HepG2 (cell line): ENCODE results near the gene FAT1.

ENCODE experiments used
- BCLAF1 ChIP-seq: fragments of 450-650 bp; IDR thresholded peaks from 2 replicates; pipeline ENCODE4 v1.6.1; 2017; ENCODE audit warnings: mild to moderate bottlenecking
- CHD2 ChIP-seq: IDR thresholded peaks from 2 replicates; pipeline ENCODE4 v1.6.1; 2011; ENCODE audit warnings: low read depth, low read length, improper control_type of control experiment
- HCFC1 ChIP-seq: fragments of 150-350 bp; IDR thresholded peaks from 2 replicates; pipeline ENCODE4 v1.6.1; 2014; ENCODE audit warnings: low read depth, low read length
- HNRNPH1 ChIP-seq: fragments of 200-400 bp; formaldehyde crosslinking; optimal IDR thresholded peaks from 2 replicates; pipeline ENCODE3; 2017; ENCODE audit warnings: mild to moderate bottlenecking, low read depth, low read length
- JUN ChIP-seq: sonication (generic); formaldehyde crosslinking; IDR thresholded peaks from 2 replicates; pipeline ENCODE4 v1.4.0; 2020; ENCODE audit warnings: mild to moderate bottlenecking, missing genetic modification reagents
- KAT7 ChIP-seq: IDR thresholded peaks from 2 replicates; pipeline ENCODE4 v1.6.1; 2018; ENCODE audit warnings: borderline replicate concordance, missing compliant biosample characterization
- NFE2L1 ChIP-seq: sonication (generic); formaldehyde crosslinking; IDR thresholded peaks from 2 replicates; pipeline ENCODE4 v1.4.0; 2020; ENCODE audit warnings: missing genetic modification reagents, mild to moderate bottlenecking, borderline replicate concordance
- POLR2AphosphoS5 ChIP-seq: IDR thresholded peaks from 2 replicates; pipeline ENCODE4 v1.6.1; 2012; ENCODE audit warnings: low read depth, low read length
- RXRA ChIP-seq: sonication (generic); formaldehyde crosslinking; IDR thresholded peaks from 2 replicates; pipeline ENCODE4 v1.5.1; 2020; ENCODE audit warnings: missing genetic modification reagents
- TCF12 ChIP-seq, 2 experiments: fragments of 450-650 bp in 1 of 2; sonication (generic) in 1 of 2; formaldehyde crosslinking in 1 of 2; IDR thresholded peaks; 2 replicates each; pipeline versions ENCODE4 v1.6.1 to v1.8.0; 2017 to 2022; ENCODE audit warnings: antibody characterized with exemption in 1 of 2, mild to moderate bottlenecking in 1 of 2, missing genetic modification reagents in 1 of 2, moderate library complexity in 1 of 2
- TFAP4 ChIP-seq: sonication (generic); IDR thresholded peaks from 2 replicates; pipeline ENCODE4 v1.6.1; 2016; ENCODE audit warnings: low read depth, borderline replicate concordance
- THAP11 ChIP-seq: IDR thresholded peaks from 2 replicates; pipeline ENCODE4 v1.6.1; 2016; ENCODE audit warnings: missing biosample characterization, missing genetic modification reagents
- ZNF460 ChIP-seq: sonication (generic); formaldehyde crosslinking; IDR thresholded peaks from 2 replicates; pipeline ENCODE4 v1.5.1; 2020; ENCODE audit warnings: missing genetic modification reagents, mild to moderate bottlenecking, borderline replicate concordance
- TF ChIP-seq, protein P1 (sequence below): sonication (generic); formaldehyde crosslinking; IDR thresholded peaks from 2 replicates; pipeline ENCODE4 v1.8.1; 2022; ENCODE audit warnings: mild to moderate bottlenecking, missing genetic modification reagents

DNA sequence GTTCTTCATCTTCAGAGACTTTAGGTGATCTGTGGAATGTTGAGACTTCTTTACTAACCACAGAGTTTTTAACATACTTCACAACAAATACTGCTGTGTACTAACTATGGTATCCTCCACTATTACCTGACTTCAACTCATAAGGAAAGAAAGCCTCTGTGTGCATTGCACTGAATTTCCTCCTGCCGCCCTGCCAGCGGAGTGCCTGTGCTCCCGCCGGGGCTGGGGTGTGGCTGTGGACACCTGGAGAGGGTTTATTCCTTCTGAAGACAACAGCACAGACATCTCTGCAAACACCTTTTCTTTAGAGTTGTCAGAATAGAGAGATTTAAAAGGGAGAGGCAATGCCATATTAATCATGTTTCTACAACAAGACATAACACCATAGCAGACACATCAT lies 63.3 kb downstream of the FAT1 start:
- TF ChIP-seq NFE2L1 (CRISPR knock-in tag) (no peak), TCF12 (IDR thresholded peaks at IDR 0.05) (no peak), TCF12 (CRISPR knock-in tag; IDR thresholded peaks at IDR 0.05) (no peak), ZNF460 (CRISPR knock-in tag) (no peak), HCFC1 (no peak), HNRNPH1 (no peak), POLR2AphosphoS5 (no peak), THAP11 (CRISPR knock-in tag) (no peak), BCLAF1 (no peak), CHD2 (no peak), RXRA (CRISPR knock-in tag) (no peak), KAT7 (CRISPR knock-in tag) (no peak), JUN (no peak), TFAP4 (no peak)
- TF ChIP-seq, protein P1, sequence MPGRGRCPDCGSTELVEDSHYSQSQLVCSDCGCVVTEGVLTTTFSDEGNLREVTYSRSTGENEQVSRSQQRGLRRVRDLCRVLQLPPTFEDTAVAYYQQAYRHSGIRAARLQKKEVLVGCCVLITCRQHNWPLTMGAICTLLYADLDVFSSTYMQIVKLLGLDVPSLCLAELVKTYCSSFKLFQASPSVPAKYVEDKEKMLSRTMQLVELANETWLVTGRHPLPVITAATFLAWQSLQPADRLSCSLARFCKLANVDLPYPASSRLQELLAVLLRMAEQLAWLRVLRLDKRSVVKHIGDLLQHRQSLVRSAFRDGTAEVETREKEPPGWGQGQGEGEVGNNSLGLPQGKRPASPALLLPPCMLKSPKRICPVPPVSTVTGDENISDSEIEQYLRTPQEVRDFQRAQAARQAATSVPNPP (CRISPR knock-in tag) = no peak
